ENCODE results near the gene TNFAIP8L2.

The TNFAIP8L2 gene

DNA sequence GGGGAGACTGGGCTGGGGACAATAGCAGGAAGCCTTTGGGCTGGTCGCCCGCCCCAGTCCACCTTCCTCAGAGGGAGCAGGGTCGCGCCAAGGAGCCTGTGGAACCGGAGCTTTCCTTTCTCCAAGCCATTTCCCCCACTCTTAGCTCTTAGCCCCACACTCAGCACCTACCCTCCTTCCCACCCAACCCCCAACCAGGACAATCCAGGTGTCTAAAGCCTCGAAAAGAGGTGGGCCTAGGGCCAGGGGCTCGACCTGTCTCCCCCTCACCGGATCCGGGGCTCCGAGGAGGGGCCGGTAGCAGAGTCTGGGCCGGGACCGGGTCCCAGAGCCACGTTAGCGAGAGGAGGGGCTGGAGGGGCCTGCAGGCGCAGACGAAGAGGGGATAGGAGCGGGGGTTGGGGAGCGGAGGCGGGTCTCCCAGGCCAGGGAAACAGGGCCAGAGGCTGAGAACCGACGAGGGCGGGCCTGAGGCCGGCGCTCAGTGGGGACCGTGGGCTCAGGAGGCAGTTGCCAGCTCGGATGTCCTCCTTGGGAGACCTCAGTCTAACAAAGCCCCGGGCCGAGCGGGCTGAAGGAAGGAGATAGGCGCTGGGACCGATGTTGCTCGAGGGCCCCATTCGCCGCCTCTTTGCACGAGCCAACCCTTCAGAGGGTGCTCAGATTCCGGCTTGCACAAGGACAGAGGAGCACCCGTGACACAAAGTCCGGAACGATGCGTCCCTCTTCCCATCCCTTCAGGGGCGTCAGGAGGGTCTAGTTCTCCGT is 11.0 kb upstream of the TNFAIP8L2 start:
- DNase-seq (ENCODE audit: low read depth in 4 of 4, low spot score in 1 of 4), result no peak

DNA sequence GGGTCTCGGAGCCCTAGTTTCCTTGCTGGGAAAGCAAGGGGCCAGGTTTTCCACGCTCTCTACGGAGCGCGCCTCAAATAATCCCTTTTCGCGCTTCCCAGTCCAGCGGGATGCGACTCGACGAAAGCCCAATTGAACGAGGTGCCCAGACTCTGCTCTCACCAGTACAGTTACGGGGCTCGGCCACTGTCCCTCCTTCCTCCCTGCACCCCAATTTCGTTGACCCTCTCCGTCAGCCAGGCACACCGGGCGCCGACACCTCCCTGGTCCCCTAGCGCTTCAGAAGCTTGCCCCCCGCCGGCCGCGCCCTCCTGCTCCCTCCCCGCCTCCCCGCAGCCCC is 10.4 kb upstream of the TNFAIP8L2 start:
- DNase-seq (ENCODE audit: low read depth in 4 of 4, low spot score in 1 of 4), result no peak

DNA sequence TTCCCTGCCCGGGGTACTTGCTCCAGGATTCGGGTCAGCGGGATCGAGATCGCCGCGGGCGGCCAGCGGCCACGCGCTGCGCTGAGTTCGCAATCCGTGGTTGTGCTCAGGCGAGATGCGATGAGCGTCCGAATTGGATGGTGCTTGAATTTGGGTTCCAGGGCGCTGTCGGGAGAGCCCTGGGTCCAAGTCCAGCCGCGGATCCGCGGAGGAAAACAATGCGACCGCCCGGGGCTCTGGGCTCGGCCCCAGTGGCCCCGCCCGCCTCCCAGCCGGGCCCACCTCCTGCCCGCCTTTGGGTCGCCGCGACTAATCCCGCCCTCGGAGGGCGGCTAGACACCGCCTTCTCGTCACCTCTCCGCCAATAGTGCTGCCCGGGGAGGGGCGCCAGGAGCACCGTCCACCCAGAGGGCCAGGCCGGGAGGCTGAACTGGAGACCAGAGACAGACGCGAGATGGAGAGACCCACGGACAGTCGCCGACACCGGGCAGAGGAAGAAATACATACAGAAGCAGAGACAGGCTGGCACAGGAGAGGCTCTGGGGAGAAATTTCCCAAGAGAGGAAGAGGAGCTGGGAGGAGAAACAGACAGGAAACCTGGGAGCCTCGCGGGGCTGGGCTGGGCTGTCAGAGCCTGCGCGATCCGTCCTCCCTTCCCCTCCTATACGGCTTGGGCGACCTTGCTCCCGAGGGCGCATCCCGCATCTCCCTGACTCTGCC is 9.9 kb upstream of the TNFAIP8L2 start, which contains the start of gene SEMA6C:
TSS of gene SEMA6C (minus strand) at position 220 of the 720 bp plus-strand sequence. CDS start 4,010 bp downstream, outside the sequence.
- peak; percentile 59 to 85 (median 74) for DNase-seq (ENCODE audit: low read depth in 4 of 4, low spot score in 1 of 4)

DNA sequence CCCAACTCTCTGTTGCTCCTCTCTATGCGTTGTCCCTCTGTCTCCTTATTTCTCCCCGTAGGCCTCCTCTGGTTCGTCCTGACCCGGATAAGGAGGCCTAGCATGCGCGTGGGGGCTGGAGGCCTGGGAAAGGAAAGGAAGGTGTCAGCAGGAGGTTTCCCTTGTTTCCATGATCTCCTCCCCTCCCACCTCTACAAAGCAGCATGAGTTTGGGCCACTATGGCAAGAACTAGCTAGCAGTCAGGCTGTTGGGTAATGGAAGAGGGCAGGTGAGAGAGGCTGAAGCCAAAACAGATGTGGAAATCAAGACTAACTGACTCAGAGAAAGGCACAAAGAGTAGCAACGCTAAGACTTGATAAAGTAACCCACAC is 9.3 kb upstream of the TNFAIP8L2 start:
- DNase-seq (ENCODE audit: low read depth in 4 of 4, low spot score in 1 of 4), result no peak

DNA sequence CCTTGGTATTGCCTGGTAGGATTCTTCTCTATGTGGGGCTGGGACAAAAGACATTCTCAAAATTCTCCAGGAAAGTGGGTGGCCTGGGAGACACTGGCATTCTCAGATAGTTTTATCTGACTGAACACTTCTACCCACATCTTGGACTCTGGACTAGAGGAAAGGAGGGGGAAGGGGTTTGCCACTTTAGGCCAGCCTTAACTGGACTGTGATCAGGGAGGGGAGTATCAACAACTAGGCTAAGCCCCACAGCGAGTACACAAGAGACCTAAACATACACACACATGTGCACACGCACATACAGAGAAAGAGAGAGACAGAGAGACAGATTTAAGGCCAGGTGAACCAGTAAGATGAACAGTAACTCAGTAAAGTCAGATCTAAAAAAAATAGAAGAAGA is 8.8 kb upstream of the TNFAIP8L2 start:
- no peak for DNase-seq (ENCODE audit: low read depth in 4 of 4, low spot score in 1 of 4)

DNA sequence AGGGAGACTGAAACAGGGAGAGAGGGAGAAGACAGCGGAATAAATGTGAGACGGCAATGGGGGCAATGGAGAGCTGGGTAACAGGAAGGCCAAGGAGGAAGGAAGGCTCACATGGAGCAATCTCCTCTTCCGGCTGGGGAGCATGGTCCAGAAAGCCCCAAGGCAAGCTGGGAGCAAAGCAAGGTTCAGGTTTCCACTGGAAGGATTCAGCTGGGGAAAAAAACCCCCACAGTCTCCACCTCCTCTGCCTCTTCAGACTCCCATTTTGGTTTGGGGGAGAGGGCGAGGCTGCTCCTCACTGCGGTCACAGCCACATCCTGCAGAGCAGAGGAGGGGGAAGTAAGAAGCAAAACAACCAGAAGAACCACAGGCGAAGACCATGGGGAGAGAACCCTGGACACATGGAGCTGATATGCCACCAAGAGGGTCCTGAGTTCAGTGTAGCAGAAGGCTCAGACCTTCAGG is 650 bp downstream of the TNFAIP8L2 start:
- peak in 2 of 4 experiments; percentile 30 to 51 for DNase-seq (ENCODE audit: low read depth in 4 of 4, low spot score in 1 of 4)

DNA sequence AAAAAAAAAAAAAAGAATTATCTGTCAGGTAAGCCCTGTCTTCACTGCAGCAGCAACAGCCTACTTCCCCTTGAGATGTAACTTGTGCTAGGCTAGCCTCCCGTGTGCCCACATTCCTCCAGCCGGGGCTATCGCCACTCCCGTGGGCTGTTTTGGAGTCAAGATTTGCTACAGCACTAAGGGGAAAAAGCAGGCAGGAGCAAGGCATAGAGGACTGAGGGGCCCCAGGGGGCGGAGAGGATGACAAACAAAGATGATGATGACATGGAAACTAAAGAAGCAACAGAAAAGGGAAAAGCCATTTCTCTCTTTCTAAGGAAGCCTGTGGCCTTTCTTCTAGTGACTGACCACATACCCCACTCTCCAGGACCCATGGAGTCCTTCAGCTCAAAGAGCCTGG is 1.9 kb downstream of the TNFAIP8L2 start:
- peak in 1 of 4 experiments; percentile 54 for DNase-seq (ENCODE audit: low read depth in 4 of 4, low spot score in 1 of 4)

DNA sequence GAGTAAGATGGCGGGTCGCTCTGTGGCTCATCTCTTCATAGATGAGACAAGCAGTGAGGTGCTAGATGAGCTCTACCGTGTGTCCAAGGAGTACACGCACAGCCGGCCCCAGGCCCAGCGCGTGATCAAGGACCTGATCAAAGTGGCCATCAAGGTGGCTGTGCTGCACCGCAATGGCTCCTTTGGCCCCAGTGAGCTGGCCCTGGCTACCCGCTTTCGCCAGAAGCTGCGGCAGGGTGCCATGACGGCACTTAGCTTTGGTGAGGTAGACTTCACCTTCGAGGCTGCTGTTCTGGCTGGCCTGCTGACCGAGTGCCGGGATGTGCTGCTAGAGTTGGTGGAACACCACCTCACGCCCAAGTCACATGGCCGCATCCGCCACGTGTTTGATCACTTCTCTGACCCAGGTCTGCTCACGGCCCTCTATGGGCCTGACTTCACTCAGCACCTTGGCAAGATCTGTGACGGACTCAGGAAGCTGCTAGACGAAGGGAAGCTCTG is 2.4 kb downstream of the TNFAIP8L2 start:
- DNase-seq (ENCODE audit: low read depth in 4 of 4, low spot score in 1 of 4), result no peak

DNA sequence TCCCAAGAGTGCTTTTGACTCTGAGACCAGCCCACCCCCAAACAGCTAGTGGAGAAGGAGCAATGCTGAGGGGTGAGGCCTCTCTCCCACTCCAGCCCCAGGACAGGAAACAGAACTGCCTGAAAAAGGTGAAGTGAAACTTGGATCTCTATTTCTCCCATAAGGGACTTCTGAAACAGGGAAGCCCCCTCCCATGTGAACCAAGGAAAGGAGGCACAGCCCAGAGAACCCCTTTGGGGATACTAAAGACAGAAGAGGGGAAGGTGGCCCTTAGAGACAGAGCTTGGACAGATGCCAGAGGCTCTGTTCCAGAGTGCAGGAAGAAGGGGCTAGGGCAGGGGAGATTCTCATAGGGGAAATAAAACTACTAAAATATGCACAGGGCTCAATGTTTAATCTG is 2.9 kb downstream of the TNFAIP8L2 start:
- DNase-seq (ENCODE audit: low read depth in 4 of 4, low spot score in 1 of 4), result no peak

DNA sequence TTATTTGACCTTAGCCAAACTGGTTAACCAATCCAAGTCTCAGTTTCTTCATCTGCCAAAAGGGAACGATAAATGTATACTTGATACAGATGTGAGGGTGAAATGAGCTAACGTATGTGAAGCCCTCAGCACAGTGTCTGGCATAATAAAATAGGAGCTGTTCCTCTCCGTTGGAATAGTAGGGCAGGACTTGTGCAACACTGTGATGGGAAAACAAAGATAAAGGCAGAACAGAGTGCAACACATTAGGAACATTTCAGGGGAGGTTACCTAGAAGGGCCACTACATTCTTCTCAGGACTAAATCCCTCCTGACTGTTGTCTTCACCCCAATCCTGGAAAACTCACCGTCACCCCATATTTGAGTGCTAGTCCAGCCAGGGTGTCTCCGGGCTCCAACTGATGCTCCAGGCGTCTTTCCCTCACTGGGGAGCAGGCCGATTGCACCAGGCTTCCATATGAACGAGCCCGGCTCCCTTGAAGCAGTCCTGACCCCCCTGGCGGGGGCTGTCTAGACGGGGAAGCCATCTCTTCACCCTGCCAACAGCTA is 8.4 kb downstream of the TNFAIP8L2 start:
- DNase-seq (ENCODE audit: low read depth in 4 of 4, low spot score in 1 of 4), result no peak

DNA sequence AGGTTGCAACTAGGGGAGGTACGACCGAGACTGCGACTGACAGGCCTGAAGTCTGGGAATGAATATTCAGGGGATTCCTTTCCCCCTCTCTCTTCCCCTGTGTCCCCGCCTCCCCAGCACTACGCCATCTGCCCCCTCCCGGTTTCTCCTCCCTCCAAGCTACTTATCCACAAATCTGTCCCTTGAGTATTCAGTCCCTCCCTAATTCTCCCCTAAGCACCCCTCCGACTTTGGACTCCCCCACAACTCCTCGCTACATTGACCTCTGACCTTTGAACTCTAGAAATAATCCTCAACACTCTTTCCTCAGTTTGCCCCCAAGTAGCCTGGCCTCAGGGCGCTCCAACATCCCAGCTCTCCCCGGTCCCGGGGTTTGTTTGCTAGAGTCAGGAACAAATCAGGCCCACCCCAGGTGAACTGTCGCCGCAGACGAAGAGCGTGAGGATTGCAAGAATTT is 8.9 kb downstream of the TNFAIP8L2 start:
- no peak for DNase-seq (ENCODE audit: low read depth in 4 of 4, low spot score in 1 of 4)

DNA sequence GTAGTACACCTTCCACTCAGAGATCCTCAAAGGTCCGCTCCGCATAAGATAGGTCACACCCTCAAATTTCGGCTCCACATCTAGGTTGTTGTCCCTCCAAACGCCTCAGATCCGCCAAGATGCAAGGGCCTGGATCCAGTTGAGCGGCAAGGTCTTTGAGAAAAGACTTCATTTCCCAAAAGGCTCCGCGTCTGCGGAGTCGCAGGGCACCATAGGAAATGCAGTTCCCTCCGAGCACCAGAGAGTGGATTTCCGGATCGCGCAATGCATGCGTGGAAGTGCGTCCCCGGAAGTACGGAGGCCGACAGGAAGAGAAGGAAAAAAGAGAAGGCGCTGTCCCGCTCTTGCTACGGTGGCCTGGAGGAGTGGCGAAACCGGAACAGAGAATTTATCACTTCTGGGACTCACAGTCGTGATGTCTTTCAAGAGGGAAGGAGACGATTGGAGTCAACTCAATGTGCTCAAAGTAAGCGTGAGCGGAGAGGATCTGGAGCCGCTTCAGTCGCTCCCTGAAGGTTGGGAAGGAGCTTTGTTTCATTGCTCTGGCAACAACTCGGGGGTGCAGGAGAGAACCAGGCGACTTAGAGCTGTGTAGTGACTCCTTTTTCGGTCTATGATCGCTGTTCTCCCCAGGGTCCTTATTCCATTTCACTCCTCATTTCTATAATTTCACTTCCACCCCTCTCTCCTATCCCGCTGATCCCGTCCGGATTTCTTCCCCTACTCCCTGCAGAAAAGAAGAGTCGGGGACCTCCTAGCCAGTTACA is 9.5 kb downstream of the TNFAIP8L2 start, which contains the start of the genes LYSMD1 and SCNM1:
TSS of gene LYSMD1 (minus strand) at position 165 of the 767 bp plus-strand sequence. CDS start 644 bp downstream, outside the sequence.
TSS of gene SCNM1 (plus strand) at position 407 of the 767 bp plus-strand sequence. CDS start at position 416, 9 bp downstream.
- peak; percentile 81 to 92 (median 88) for DNase-seq (ENCODE audit: low read depth in 4 of 4, low spot score in 1 of 4)

DNA sequence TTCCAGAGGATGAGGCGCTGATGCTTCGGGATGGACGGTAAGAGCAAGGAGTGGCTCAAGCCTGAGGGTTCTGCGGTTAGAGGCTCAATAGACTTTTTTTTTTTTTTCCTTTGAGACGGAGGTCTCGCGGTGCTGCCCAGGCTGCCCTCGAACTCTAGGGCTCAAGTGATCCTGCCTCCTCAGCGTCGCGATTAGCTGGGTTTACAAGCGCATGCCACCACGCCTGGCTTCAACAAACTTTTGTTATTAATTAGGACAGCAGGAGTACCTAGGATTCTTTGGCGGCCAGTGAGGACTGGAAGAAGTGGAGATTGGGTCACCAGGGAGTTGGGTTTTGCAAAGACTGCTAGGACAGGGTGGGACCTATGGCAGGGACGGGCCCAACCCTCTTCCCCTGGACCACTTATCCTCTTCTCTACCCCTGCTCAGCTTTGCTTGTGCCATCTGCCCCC is 10.1 kb downstream of the TNFAIP8L2 start:
- DNase-seq (ENCODE audit: low read depth in 4 of 4, low spot score in 1 of 4), result no peak

DNA sequence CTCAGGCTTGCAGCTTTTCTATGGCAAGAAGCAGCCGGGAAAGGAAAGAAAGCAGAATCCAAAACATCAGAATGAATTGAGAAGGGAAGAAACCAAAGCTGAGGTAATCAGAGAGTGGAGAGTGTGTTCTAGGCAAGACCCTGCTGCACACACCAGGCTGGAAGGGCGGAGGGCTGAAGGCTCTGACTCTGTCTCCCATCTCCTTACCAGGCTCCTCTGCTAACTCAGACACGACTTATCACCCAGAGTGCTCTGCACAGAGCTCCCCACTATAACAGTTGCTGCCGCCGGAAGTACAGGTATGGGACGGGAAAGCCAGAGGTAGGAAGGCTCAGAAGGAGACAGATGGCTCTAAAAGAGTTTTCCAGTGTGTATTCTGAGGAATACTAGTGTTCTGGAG is 10.7 kb downstream of the TNFAIP8L2 start:
- no peak for DNase-seq (ENCODE audit: low read depth in 4 of 4, low spot score in 1 of 4)

DNA sequence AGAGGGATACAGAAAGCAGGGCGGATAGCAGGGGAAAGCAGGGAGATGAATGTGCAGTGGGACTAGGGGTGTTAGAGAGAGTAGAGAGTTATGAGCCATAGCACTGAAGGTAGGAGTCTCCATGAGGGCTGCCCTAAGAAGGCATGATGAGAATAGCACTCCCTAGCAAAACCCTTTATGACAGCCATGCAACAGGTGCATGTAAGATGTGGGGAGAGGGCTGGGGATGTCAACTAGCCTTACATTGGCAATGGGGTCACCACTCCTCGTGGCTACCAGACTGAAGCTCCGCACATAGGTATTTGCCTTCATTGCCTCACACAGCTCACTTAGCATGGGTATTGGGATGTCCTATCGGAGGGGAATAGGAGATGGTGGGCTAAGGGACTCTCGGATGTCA is 14.7 kb downstream of the TNFAIP8L2 start:
- DNase-seq (ENCODE audit: low read depth in 4 of 4, low spot score in 1 of 4), result no peak

DNA sequence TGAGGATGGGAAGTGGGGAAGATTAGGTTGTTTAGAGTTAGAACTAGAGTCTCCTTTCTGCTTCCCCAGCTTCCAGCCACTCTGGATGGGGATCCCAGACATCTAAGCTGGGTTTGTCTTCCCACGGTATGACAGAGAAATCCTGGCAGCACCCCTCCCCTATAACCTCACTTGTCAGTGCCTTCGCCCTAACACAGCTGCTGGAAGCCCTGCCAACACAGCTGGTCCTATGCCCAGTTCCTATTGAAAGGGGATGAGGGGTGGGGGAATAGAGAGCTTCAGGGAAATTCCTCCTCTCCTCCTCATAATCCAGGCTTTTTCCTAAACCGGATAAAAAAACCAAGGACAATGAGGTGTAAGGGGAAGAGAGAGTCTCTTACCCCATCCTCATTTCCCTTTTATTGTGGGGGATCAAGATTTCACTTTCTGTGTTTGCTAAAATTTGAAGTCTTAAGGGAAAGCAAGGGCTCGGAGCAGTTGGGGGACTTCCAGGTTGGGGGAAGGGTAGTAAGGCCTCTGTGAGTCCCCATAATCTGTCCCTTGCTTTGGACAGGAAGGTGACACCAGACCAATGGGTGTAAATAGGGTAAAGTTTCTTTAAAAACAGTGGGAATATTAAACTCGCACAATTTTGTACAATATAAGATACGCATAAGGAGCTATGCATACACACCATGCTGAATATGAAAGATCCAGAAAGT is 18.7 kb downstream of the TNFAIP8L2 start:
- DNase-seq (ENCODE audit: low read depth in 4 of 4, low spot score in 1 of 4), result no peak

DNA sequence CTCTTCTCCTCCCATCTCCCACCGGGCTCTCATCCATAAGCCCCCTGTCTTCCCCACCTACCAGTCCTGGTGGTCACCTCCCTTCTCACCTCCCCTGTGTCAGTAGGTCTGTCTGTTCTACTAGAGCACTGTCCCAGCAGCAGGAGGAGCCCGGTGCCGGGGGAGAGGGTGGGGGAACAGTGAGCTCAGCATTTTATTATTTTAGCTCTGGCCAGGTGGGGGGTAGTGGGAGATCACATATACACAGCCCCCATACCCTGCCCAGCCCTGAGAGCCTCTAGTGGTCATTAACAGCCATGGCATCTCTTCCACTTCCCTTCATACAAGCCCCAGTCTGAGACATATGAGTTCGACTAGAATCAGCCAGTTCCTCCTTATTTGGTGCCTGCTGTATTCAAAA is 19.4 kb downstream of the TNFAIP8L2 start, which contains the start of gene TMOD4:
TSS of gene TMOD4 (minus strand) at position 119 of the 400 bp plus-strand sequence. CDS start 1,106 bp downstream, outside the sequence.
- no peak for DNase-seq (ENCODE audit: low read depth in 4 of 4, low spot score in 1 of 4)

DNA sequence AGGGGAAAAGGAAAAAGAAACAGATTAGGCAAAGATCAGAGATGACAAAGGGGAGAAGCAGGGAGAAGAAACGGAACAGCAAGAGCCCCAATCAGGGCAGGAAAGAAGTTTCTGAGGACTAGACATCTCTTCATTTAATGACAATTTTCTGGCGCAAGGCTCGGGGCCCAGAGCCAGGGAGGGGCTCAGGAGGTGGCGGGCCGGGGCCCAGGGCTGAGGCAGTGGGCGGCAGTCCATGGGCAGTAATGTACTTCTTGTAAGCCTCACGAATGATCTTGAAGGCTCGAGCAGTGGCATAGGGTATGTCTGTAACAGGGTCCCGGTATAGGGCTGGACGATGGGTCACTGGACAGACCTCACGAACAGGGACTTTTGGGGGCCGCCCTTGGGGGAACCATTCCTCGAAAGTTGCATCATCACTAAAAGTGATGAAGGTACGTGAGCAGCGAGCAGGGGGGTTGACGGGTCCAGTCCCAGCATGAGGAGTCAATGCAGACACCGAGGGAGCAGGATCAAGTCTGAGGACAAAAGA is 20.1 kb downstream of the TNFAIP8L2 start:
- no peak for DNase-seq (ENCODE audit: low read depth in 4 of 4, low spot score in 1 of 4)

DNA sequence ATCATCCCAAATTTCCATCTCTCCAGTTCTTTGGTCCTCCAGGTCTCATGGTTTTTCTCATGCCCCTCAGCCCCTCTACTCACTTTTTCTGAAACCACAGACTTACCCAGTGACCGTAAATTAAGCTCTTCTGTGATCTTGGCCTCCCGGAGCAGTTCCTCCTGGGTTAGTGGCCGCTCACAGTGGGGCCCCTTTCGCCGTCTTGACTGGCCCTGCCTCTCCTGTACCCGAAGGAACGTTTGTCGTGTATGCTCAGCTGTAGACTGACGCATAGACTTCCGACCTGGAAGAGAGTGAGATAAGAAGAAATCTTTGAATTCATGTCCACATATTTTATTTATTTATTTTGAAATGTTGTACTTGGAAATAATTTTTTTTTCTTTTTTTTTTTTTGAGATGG is 27.8 kb downstream of the TNFAIP8L2 start:
- no peak for DNase-seq (ENCODE audit: low read depth in 4 of 4, low spot score in 1 of 4)

DNA sequence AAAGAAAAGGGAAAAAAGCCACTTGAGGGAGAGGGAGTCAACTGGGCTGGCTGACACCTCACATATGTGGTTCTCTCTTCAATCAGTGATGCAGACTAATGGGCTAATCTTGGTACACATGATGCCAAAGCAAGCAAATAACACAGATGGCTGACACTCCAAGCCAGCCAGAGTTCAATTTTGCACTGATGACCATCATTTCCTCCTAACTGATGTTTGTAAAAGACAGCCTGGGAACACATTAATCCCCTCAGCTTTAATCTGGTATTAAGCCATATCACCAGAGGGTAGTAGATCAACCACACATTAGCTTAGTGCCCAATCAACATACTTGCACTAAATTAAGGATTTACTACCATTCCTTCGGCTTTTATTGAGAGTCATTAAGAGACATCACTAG is 30.8 kb downstream of the TNFAIP8L2 start:
- no peak for DNase-seq (ENCODE audit: low read depth in 4 of 4, low spot score in 1 of 4)

All from stimulated activated CD4-positive, alpha-beta T cell treated with anti-CD3 and anti-CD28 coated beads, Interleukin-1b, Interleukin-23, amount 100 ng/mL, for 24 hours (primary cell).